ENCODE results near the gene ANKRD23.
A peak's percentile ranks its signal among the peaks of the same experiment; 100 is the strongest.
"Not testable (repeated sequence)": the region's sequence is repeated elsewhere in the genome, so short reads cannot be mapped to it uniquely, and the experiment has no call there.

Gene ANKRD23

DNA sequence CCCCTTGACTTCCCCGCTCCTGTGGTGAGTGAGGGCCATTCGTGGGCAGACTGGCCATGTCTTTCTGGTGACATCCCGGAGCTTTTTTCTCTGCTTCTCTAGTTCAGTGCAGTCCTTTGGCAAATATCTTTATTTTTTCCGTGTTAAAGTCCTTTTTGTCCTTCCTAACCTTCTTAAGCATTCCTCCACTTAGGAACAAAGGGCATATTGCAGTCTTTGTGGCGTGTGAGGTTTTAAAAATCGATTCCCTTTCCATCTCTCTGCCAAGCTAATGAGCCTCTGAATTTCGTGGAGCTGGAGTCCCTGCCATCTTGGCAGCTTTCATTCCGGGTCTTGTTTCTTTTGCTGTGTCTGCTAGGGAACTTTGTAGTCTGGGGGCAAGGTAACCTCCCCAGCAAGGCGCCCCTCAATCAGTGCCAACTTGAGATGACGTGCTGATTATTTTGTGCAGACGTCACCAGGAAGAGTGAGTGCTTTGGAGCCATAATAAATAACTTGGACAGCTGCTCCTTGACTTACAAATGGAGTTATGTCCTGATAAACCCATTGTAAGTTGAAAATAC, 22.6 kb downstream of the ANKRD23 start:
- no peak for FAIRE-seq

DNA sequence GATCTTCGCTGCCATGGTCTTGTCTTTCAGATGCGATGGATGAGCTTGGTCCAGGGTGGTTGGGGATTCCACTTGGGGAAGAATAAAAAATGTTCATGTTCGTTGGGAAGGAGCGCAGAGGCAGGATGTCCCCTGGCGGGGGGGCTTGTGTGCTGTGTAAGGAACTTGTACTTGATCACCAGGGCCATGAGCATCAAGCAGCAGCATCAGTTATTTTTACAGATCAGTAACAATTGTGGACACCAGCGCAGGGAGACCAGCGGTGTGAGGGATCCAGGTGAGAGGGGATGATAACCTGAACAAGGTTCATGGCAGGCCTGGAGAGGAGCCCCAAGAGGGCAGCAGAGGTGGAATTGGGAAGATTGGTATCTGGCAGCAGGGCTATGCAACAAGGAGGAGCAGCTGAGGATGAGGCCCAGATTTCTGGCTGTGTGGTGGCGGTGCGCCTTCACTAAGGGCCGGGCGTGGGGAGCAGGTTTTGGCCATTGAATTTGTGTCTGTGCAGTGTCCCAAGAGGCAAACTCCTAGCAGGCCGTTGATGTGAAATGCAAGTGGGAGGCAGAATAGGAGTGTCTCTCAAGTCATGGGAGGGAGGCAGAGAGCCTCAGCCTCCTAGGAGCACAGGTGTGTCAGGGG, 23.8 kb downstream of the ANKRD23 start:
- no peak for FAIRE-seq
- no peak for DNase-seq (ENCODE audit: extremely low spot score, insufficient read length, low read depth)

More for the DNA sequence above, 22.6 kb downstream of the ANKRD23 start:
- no peak for DNase-seq (ENCODE audit: extremely low spot score, insufficient read length, low read depth)

DNA sequence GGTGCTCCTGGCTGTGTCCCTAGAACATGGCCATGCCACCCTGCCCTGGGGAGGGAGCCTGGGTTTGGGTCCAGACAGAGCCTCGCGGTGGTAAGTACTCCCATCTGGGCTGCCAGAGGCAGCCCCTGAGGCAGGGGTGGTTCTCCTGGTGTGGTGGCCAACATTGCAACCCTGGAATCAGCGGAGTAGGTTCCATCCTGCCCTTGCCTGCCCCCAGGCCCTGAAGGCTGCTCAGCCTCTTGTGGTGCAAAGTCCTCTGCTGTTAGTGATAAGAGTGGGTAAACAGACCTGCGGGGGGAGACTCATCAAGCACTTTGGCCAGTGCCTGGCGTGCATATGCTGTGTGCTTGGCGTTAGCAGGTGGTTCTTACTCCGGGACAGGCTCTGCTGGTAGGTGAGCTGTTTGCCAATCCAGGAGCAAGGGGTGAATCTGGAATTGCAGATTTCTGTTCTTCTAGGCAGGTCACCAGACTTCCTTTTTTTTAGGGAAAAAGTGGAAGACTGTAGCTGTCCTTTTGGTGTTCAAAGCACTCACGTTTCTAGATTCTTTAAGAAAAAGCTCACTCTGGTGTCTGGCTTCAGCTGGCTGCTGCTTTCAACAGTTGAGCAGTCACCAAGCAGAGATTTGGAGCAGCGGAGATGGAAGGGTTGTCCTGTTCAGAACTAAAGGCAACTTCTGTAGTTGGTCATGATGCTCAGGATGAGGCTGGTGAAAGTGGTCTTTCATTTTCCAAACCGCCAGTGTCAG, 24.5 kb downstream of the ANKRD23 start:
- DNase-seq (ENCODE audit: extremely low spot score, insufficient read length, low read depth) = no peak
- FAIRE-seq = no peak

DNA sequence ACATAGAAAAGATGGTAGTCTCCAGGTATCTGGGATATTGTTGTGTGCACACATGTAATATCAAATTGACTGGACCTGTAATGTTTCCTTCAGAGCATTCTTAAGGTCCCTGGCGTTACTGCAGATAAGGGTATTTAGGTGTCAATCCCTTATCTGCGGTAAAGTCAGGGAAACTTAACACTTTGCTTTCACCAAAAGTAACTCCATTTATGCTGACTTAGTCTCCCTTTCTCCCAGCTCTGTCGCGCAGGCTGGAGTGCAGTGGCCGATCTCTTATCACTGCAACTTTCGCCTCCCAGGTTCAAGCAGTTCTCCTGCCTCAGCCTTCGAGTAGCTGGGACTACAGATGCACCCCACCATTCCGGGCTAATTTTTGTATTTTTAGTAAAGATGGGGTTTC, 25.9 kb downstream of the ANKRD23 start:
- DNase-seq (ENCODE audit: extremely low spot score, insufficient read length, low read depth) (no peak), FAIRE-seq (no peak)

DNA sequence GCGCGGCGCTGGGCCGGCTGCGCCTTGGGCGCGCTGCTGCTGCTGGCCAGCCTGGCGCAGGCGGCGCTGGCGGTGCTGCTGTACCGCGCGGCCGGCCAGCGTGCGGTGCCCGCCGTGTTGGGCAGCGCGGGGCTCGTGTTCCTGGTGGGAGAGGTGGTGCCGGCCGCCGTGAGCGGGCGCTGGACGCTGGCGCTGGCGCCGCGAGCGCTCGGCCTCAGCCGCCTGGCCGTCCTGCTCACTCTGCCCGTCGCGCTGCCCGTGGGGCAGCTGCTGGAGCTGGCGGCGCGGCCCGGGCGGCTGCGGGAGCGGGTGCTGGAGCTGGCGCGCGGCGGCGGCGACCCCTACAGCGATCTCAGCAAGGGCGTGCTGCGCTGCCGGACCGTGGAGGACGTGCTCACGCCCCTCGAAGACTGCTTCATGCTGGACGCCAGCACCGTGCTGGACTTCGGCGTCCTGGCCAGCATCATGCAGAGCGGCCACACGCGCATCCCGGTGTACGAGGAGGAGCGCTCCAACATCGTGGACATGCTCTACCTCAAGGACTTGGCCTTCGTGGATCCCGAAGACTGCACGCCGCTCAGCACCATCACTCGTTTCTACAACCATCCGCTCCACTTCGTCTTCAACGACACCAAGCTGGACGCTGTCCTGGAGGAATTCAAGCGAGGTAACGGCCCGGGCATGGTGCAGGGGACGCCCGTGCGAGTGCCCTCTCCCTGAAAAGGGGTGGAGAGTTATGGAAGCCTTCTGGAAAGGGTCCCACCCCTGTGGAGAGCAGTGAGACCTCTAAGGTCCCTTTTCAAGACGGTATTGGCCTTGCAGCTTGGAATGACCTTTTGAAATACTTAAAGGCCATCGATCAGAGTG, 26.8 kb downstream of the ANKRD23 start:
- no peak for DNase-seq (ENCODE audit: extremely low spot score, insufficient read length, low read depth)
- no peak for FAIRE-seq

DNA sequence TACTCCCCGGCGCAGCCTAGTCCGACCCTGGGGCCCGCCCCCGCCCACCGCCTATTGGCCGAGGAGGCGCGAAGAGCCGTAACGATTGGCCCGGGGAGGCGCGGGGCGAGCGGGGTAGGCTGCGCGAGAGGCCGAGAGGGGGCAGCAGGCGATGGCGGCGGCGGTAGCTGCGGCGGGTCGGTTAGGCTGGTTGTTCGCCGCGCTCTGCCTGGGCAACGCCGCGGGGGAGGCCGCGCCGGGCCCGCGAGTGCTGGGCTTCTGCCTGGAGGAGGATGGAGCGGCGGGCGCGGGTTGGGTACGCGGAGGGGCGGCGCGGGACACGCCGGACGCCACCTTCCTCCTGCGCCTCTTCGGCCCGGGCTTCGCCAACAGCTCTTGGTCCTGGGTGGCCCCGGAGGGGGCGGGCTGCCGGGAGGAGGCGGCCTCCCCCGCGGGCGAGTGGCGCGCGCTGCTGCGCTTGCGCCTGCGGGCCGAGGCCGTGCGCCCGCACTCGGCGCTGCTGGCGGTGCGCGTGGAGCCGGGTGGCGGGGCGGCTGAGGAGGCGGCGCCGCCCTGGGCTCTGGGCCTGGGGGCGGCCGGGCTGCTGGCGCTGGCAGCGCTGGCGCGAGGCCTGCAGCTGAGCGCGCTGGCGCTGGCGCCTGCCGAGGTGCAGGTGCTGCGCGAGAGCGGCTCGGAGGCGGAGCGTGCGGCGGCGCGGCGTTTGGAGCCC, 27.5 kb downstream of the ANKRD23 start, which contains the start of gene CNNM3:
TSS of gene CNNM3 (plus strand) at position 142 of the 709 bp plus-strand sequence. CDS start at position 152, 10 bp downstream.
- FAIRE-seq = peak; percentile 66
- peak; percentile 98 for DNase-seq (ENCODE audit: extremely low spot score, insufficient read length, low read depth)

DNA sequence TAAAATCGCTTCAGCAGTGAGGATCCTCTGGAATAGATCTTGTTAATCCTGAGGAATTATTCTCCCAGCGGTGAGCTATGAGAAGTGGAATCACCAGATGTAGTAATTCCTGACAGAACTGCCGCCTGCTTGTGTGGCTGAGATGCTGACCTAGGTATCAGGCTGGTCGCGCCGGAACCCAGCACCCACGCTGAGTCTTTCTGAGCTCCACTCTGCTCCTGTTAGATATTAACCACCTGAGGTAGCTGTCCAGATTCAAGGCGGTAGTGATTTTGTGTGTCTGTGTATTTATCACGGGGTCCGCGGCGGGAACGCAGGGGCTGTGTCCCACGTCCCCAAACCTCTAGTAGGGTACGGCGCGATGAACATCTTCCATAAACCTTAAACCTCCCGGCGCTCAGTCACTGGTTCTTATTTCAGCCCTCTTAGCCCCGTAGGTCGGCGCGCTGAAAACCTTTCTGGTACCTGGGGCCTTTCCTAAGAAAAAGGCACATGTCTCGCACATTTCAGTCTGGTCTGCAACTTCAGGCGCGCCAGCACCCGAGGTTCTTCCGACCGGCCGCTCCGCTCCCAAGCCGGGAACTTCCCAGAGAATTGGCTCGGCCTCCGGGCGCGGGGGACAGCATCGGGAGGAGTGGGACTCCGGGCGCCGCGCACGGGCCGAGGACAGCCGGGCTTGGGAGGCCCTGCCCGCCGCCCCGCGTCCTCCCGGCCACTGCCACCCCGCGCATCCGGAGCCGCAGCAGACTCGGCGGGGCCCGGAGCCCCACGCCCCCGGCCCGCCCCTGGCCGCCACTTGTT, 28.3 kb downstream of the ANKRD23 start:
- DNase-seq (ENCODE audit: extremely low spot score, insufficient read length, low read depth) (no peak), FAIRE-seq (peak; percentile 72)

DNA sequence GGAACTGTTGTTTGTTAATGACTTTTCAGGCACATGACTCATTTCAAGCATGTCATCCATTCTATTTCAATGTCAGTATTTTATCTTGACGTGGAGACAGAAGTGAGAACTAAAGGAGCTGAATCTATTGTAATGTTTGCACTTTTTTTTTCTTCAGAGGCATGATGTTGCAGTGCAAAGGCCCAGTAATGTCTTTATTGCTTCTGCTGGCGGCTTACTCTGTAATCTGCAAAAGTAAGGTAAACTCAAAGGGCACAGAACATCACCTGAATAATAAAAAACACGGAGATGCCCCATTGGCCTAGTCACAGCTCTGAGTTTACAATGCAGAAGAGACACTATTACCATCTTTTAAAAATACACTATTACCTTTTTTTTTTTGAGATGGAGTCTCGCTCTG, 30.2 kb downstream of the ANKRD23 start:
- no peak for DNase-seq (ENCODE audit: extremely low spot score, insufficient read length, low read depth)
- no peak for FAIRE-seq

DNA sequence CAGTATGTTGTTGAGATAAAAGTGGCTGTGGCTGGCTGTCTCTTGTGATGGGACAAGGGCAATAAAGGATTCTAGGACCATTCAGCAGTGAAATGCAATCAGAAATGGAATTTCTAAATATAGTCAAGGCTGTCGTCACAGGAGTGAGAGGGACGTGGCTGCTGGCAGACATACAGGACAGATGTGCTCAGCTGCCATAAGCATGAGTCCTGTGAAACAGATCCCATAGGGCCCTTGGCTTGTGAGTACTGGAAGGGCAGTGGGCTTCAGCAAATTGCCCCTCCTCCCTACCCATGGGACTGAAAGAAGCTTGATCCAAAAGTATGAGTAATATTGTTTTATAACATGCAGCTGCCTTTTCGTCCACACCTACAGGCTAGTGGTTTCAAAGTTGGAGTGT, 31.9 kb downstream of the ANKRD23 start:
- FAIRE-seq (no peak), DNase-seq (ENCODE audit: extremely low spot score, insufficient read length, low read depth) (no peak)

DNA sequence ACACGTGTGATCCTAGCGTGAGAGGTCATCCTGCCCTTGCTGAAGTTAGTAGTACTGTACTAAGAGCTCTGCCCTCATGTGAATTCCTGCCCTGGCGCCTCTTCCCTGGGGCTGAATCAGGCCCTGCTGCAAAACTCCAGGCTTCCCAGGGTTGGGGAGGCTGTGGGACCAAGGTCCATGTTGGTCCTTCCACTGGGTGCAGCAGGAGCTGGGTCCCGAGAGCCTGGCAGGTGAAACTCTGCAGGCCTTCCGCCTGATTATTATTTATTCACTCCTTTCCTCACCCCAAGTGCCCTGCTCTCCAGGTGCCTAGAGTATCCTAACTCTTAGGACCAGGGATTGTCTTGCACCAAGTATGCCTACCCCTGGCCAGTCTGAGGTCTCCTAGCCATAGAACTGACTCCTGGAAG, 33.0 kb downstream of the ANKRD23 start:
- FAIRE-seq (no peak), DNase-seq (ENCODE audit: extremely low spot score, insufficient read length, low read depth) (no peak)

DNA sequence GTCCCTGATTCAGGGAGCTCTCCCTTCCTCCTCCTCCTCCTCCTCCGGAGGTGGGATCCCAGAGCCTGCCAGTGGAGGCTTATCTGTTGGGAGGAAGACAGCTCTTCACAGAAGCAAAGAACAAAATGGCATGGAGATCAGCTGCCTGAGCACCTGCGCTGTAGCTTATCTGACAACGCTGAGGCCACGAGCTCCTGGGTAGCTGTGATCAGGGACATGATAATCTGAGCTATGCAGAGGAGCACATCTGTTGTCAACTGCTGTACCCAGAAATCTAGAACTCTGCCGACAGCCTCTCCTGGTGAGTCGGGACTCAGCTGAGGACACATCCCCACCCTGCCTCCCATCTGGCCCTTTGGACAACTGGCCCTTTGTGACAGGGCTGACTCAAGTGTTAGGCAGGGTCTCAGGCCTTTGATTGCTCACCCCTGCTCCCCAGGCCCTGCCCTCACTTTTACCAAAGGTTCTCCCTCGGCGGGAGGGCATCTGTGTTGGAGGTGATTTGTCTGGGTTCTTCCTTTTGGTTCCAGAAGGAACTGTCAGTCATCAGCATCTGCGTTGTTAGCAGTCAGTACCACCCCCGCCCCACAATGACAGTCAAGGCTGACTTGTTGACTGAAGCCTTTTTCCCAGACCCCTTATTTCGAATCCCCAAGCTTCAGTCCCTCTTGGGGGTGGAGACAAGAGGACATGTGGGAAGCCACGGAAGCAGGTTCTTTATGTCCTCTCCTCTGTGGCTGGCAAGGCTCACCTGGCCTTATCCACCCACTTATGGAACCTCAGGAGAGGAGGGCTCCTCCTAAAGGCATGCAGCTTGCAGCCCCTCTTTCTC, 33.7 kb downstream of the ANKRD23 start:
- FAIRE-seq (no peak), DNase-seq (ENCODE audit: extremely low spot score, insufficient read length, low read depth) (no peak)

DNA sequence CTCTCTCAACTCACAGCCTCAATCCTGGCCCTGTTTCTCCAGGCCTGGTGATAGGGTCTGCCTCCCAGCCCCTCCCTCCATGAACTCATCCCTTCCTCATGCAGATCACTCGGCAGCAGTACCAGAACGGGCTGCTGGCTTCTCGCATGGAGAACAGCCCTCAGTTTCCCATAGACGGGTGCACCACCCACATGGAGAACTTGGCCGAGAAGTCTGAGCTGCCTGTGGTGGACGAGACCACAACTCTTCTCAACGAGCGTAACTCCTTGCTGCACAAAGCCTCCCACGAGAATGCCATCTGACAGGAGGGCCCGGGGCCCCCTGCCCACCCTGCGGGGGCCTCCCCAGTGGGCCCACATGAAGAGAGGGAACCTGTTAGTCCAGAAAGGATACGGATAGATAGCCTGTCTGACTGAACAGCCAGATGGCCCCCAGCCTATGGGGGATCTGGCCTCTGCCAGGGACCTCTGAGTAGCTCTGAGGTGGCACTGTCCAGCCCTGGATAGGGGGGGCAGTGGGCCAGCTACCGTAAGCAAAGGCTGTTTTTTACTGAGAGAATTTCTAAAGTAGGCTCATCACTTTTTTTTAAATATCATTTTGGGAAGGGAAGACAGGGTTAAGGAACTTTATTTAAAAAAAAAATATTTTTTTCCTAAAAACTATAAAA, 34.5 kb downstream of the ANKRD23 start:
- FAIRE-seq (no peak), DNase-seq (ENCODE audit: extremely low spot score, insufficient read length, low read depth) (no peak)

DNA sequence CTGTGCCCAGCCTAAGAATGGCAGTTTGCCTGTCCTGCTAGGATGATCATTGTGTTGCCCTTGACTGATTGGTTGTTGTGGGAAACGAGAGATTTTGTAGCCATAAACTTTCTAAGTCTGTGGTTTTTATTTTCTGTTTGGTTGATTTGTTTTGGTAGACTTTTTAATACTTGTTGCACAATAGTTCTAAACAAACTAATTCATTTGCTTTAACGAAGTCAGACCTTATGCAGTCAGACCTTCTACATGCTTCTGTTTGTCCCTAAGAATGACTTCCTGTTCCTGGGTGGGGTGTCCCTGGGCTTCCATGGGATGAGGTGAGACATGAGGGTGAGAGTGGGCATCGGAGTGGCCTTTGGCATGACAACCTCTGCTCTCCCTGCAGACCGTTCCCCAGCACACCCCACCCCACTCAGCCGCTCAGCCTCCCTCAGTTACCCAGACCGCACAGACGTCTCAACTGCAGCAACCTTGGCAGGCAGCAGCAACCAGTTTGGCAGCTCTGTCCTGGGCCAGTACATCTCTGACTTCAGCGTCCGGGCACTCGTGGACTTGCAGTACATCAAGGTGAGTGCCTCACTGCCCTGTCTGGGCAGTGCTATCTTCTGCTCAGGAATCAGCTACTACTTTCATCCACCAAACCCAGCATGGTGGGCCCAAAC, 35.5 kb downstream of the ANKRD23 start:
- FAIRE-seq = no peak
- DNase-seq (ENCODE audit: extremely low spot score, insufficient read length, low read depth) = no peak

DNA sequence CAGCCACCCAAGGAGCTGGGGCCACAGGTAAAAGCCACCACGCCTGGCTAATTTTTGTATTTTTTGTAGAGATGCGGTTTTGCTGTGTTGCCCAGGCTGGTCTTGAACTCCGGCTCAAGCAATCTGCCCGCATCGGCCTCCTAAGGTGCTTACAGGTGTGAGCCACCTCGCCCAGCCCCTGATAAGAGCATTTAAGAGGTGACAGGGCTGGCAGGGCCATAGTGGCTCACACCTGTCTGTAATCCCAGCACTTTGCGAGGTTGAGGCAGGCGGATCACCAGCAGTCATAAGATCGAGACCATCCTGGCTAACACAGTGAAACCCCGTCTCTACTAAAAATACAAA, 36.7 kb downstream of the ANKRD23 start:
- DNase-seq (ENCODE audit: extremely low spot score, insufficient read length, low read depth) (no peak), FAIRE-seq (no peak)

DNA sequence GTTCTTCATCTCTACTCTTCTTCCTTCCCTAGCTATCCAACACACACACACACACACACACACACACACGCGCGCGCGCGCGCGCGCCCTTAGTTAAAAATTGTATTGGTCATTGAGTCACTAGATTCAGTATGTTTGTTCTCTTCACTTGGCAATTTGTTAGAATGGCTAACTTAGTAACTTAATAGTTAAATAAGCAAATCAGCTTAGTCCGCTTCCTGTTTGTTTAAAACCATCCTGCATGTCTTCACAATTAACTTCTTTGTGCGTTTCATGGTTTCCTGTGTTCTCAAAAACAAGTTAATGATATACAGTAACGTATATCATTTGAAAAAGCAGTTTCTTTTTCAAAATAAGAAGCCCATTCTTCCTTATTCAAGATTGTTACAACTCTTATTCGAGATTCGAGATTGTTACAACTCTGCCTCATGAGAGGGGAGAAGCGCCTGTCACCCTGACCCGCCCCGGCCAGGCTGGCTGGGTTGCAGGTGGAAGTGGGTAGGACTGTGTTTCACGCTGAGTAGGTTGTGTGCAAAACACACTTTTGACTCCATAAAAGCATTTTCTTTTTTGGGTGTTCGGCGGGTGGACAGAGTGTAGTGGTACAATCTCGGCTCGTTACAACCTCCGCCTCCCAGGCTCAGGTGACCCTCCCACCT, 37.2 kb downstream of the ANKRD23 start:
- DNase-seq (ENCODE audit: extremely low spot score, insufficient read length, low read depth) = peak; percentile 47

DNA sequence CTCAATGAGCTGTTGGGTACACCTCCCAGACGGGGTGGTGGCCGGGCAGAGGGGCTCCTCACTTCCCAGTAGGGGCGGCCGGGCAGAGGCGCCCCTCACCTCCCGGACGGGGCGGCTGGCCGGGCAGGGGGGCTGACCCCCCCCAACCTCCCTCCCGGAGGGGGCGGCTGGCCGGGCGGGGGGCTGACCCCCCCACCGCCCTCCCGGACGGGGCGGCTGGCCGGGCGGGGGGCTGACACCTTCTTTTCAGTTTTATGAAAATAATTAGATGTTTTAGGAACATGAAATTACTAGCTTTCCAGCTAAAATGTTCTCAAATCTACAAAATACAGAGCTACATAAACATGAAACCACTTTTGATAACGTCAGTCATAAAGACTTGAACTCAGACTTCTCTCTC, 37.9 kb downstream of the ANKRD23 start:
- DNase-seq (ENCODE audit: extremely low spot score, insufficient read length, low read depth); FAIRE-seq: not testable (repeated sequence)

More for the DNA sequence above, 37.2 kb downstream of the ANKRD23 start:
- FAIRE-seq = peak; percentile 91

DNA sequence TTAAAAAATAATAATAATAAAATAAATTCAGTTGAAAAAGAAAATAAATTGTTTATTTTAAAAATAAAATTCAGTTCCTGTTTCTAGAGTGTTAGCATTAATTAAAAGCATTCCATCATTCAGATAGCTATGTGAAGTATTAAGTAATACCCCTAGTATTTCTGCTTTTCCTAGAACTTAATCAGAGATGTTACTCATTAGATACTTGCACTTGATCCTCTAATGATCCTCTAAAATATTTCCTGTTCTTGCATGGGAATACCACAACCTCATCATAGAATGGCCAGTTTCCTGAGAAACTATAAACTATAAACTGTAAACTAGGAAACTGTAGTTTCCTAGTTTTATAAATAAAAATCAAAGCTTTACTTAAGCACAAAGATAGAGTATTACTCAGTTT, 38.8 kb downstream of the ANKRD23 start:
- FAIRE-seq (no peak), DNase-seq (ENCODE audit: extremely low spot score, insufficient read length, low read depth) (no peak)
